Measurements from ENCODE around the gene MBL2.

MBL2 gene

GRCh38 chr10:52772623-52773022, at the start of gene MBL2:
Gene MBL2 (minus strand): TSS chr10:52772784. CDS start chr10:52771635, 1,149 bp downstream.
- in situ Hi-C loops (cut with MboI; ENCODE audit: low sequenced_read_pairs), result no loop called here

- in situ Hi-C loops (cut with MboI; ENCODE audit: low sequenced_read_pairs), result no loop called here
Observed at GRCh38 chr10:52820309-52820708, 47.7 kb upstream of the MBL2 start.

- in situ Hi-C loops (cut with MboI; ENCODE audit: low sequenced_read_pairs), result no loop called here
Observed at GRCh38 chr10:52818019-52818418, 45.4 kb upstream of the MBL2 start.

- in situ Hi-C loops (cut with MboI; ENCODE audit: low sequenced_read_pairs), result no loop called here
Observed at GRCh38 chr10:52814506-52814905, 41.9 kb upstream of the MBL2 start.

GRCh38 chr10:52811776-52812175, 39.2 kb upstream of the MBL2 start:
- in situ Hi-C loops (cut with MboI; ENCODE audit: low sequenced_read_pairs), result no loop called here

GRCh38 chr10:52810761-52811160, 38.2 kb upstream of the MBL2 start:
- in situ Hi-C loops (cut with MboI; ENCODE audit: low sequenced_read_pairs), result no loop called here

- in situ Hi-C loops (cut with MboI; ENCODE audit: low sequenced_read_pairs), result no loop called here
Observed at GRCh38 chr10:52807803-52808202, 35.2 kb upstream of the MBL2 start.

GRCh38 chr10:52805414-52806285, 33.1 kb upstream of the MBL2 start:
- in situ Hi-C loops (cut with MboI; ENCODE audit: low sequenced_read_pairs), result no loop called here

- in situ Hi-C loops (cut with MboI; ENCODE audit: low sequenced_read_pairs), result no loop called here
Observed at GRCh38 chr10:52801947-52802346, 29.4 kb upstream of the MBL2 start.

- in situ Hi-C loops (cut with MboI; ENCODE audit: low sequenced_read_pairs), result no loop called here
Observed at GRCh38 chr10:52786098-52786497, 13.5 kb upstream of the MBL2 start.

- in situ Hi-C loops (cut with MboI; ENCODE audit: low sequenced_read_pairs), result no loop called here
Observed at GRCh38 chr10:52785418-52785817, 12.8 kb upstream of the MBL2 start.

- in situ Hi-C loops (cut with MboI; ENCODE audit: low sequenced_read_pairs), result no loop called here
Observed at GRCh38 chr10:52783726-52784125, 11.1 kb upstream of the MBL2 start.

GRCh38 chr10:52782554-52782953, 10.0 kb upstream of the MBL2 start:
- in situ Hi-C loops (cut with MboI; ENCODE audit: low sequenced_read_pairs), result no loop called here

- in situ Hi-C loops (cut with MboI; ENCODE audit: low sequenced_read_pairs), result no loop called here
Observed at GRCh38 chr10:52780391-52781155, 8.0 kb upstream of the MBL2 start.

GRCh38 chr10:52779541-52780390, 7.2 kb upstream of the MBL2 start:
- in situ Hi-C loops (cut with MboI; ENCODE audit: low sequenced_read_pairs), result no loop called here

GRCh38 chr10:52778511-52779392, 6.2 kb upstream of the MBL2 start:
- in situ Hi-C loops (cut with MboI; ENCODE audit: low sequenced_read_pairs), result no loop called here

GRCh38 chr10:52777414-52777813, 4.8 kb upstream of the MBL2 start:
- in situ Hi-C loops (cut with MboI; ENCODE audit: low sequenced_read_pairs), result no loop called here

- in situ Hi-C loops (cut with MboI; ENCODE audit: low sequenced_read_pairs), result no loop called here
Observed at GRCh38 chr10:52776471-52776903, 3.9 kb upstream of the MBL2 start.

- in situ Hi-C loops (cut with MboI; ENCODE audit: low sequenced_read_pairs), result no loop called here
Observed at GRCh38 chr10:52775132-52775647, 2.6 kb upstream of the MBL2 start.

- in situ Hi-C loops (cut with MboI; ENCODE audit: low sequenced_read_pairs), result no loop called here
Observed at GRCh38 chr10:52774600-52775106, 2.1 kb upstream of the MBL2 start.
